Gastrocnemius medialis (tissue), 4 donors: Measurements from ENCODE around the gene ARTN.

ENCODE experiments used
- POLR2A ChIP-seq, 2 donors: fragments of 450-650 bp; IDR thresholded peaks; one replicate each; pipeline ENCODE4 v1.6.1; 2017; ENCODE audit warnings: antibody characterized with exemption in 2 of 2, mild to moderate bottlenecking in 2 of 2, moderate library complexity in 2 of 2
- TF ChIP-seq, protein P1 (sequence below), 5 experiments: fragments of 450-650 bp in 3 of 5; fragments of 200-600 bp in 2 of 5; sonication (generic) in 2 of 5; IDR thresholded peaks in 4 of 5; conservative IDR thresholded peaks in 1 of 5; 1 replicate in 4 of 5; 2 replicates in 1 of 5; pipeline ENCODE4 v1.5.1; 2016 to 2019; ENCODE audit warnings: antibody characterized with exemption in 5 of 5, mild to moderate bottlenecking in 3 of 5, moderate library complexity in 3 of 5

DNA sequence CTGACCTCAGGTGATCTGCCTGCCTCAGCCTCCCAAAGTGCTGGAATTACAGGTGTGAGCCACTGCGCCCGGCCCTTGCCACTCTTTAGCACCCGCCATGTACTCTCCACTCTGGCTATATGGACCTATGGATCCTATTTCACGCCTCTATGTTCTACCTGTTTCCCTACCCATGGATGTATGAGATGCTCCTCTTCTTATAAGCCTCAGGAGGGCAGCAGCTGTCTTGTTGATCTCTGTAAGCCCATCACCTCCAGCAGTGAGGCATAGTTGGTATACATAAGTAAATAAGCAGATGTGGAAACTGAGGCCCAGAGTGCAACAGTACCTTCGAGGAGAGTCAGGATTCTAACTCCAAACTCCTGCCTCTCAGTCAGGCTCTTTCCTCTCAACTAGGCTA, 24.7 kb upstream of the ARTN start:
- TF ChIP-seq, protein P1, sequence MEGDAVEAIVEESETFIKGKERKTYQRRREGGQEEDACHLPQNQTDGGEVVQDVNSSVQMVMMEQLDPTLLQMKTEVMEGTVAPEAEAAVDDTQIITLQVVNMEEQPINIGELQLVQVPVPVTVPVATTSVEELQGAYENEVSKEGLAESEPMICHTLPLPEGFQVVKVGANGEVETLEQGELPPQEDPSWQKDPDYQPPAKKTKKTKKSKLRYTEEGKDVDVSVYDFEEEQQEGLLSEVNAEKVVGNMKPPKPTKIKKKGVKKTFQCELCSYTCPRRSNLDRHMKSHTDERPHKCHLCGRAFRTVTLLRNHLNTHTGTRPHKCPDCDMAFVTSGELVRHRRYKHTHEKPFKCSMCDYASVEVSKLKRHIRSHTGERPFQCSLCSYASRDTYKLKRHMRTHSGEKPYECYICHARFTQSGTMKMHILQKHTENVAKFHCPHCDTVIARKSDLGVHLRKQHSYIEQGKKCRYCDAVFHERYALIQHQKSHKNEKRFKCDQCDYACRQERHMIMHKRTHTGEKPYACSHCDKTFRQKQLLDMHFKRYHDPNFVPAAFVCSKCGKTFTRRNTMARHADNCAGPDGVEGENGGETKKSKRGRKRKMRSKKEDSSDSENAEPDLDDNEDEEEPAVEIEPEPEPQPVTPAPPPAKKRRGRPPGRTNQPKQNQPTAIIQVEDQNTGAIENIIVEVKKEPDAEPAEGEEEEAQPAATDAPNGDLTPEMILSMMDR (IDR thresholded peaks at IDR 0.05 in 4 of 5, conservative IDR thresholded peaks at IDR 0.05 in 1 of 5): no peak
- no peak for TF ChIP-seq POLR2A (IDR thresholded peaks at IDR 0.05)
